Measurements from ENCODE around the gene PSMG3.

GRCh38 chr7:1590476-1590875 lies 20.6 kb upstream of the PSMG3 start:
- TF ChIP-seq E2F5 (CRISPR knock-in tag; IDR thresholded peaks at IDR 0.05) (no peak), TP53 (CRISPR knock-in tag; IDR thresholded peaks at IDR 0.05) (no peak), CREB1 (CRISPR knock-in tag; IDR thresholded peaks at IDR 0.05) (no peak), SMAD4 (CRISPR knock-in tag; IDR thresholded peaks at IDR 0.05) (no peak), CTCF (IDR thresholded peaks at IDR 0.05) (no peak)
- TF ChIP-seq, protein P1, sequence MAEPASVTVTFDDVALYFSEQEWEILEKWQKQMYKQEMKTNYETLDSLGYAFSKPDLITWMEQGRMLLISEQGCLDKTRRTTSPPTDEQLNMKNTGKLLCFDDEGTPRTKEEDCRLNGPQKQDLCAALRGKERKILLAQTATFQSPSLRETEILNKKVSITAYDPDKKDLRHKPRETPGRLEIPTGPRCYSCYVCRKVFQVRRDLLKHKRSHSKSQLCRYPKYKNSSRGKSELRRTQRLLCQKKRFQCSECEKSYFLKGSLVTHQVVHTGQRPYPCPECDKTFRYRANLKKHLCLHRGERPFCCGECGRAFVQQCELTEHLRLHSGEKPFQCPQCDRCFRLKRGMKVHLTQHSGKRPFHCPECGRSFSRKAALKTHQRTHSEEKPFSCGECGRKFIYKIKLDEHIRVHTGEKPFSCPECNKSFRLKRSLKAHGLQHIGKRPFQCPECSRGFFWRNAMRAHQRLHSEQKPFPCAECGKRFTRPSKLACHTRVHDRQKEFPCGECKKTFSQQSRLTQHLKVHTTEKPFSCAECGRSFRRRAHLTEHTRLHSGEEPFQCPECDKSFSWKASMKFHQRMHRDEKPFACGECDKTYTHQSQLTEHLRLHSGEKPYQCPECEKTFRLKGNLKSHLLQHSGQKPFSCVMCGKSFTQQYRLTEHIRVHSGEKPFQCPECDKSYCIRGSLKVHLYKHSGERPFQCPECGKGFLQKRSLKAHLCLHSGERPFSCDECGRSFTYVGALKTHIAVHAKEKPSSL (CRISPR knock-in tag; conservative IDR thresholded peaks at IDR 0.05), result no peak
